DMS53 treated with DMSO at 0.1 percent for 48 hours (cell line): ENCODE results near the gene IRF9.

ENCODE experiments used
- DNase-seq: peaks from one replicate; lab custom pipeline; 2025; ENCODE audit not compliant: unreplicated experiment; lab: John Stamatoyannopoulos, UW

IRF9 gene

GRCh38 chr14:24146978-24147760 lies 13.9 kb upstream of the IRF9 start, which contains the start of gene RNF31:
Gene RNF31 (plus strand): TSS chr14:24147498. CDS start chr14:24147699, 201 bp downstream.
- peak; percentile 94 for DNase-seq

GRCh38 chr14:24147761-24148428 lies 13.2 kb upstream of the IRF9 start:
- DNase-seq, result no peak

- no peak for DNase-seq
These were observed 11.6 kb upstream of the IRF9 start for GRCh38 chr14:24149302-24149969.

- no peak for DNase-seq
These were observed 11.0 kb upstream of the IRF9 start for GRCh38 chr14:24150061-24150460.

DNA sequence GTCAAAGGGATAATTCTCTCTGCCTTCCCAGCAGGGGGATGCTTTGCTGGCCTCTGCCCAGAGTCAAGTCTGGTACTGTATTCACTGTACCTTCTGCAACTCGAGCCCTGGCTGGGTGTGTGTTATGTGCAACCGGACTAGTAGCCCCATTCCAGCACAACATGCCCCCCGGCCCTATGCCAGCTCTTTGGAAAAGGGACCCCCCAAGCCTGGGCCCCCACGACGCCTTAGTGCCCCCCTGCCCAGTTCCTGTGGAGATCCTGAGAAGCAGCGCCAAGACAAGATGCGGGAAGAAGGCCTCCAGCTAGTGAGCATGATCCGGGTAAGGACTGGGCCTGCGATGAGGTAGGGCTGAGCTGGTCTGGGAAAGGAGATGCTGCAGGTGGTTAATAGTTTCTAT lies 10.5 kb upstream of the IRF9 start:
- DNase-seq, result no peak

GRCh38 chr14:24150993-24151392 lies 10.1 kb upstream of the IRF9 start:
- no peak for DNase-seq

- no peak for DNase-seq
These were observed 9.5 kb upstream of the IRF9 start for GRCh38 chr14:24151404-24152080.

GRCh38 chr14:24155100-24155499 lies 6.0 kb upstream of the IRF9 start:
- no peak for DNase-seq

- no peak for DNase-seq
These were observed 4.2 kb upstream of the IRF9 start for GRCh38 chr14:24156840-24157239.

DNA sequence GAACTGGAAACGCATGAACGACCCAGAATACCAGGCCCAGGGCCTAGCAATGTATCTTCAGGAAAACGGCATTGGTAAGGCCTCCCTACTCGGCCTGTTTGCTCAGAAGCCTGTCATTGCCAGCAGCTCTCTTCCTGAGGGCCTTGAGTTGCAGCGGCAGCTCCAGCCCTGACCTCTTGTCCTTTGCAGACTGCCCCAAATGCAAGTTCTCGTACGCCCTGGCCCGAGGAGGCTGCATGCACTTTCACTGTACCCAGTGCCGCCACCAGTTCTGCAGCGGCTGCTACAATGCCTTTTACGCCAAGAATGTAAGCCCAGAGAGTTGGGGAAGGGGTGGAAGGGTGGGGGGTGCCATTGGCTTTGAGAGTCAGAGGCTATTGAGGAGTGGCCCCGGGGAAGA lies 3.7 kb upstream of the IRF9 start:
- DNase-seq, result no peak

DNA sequence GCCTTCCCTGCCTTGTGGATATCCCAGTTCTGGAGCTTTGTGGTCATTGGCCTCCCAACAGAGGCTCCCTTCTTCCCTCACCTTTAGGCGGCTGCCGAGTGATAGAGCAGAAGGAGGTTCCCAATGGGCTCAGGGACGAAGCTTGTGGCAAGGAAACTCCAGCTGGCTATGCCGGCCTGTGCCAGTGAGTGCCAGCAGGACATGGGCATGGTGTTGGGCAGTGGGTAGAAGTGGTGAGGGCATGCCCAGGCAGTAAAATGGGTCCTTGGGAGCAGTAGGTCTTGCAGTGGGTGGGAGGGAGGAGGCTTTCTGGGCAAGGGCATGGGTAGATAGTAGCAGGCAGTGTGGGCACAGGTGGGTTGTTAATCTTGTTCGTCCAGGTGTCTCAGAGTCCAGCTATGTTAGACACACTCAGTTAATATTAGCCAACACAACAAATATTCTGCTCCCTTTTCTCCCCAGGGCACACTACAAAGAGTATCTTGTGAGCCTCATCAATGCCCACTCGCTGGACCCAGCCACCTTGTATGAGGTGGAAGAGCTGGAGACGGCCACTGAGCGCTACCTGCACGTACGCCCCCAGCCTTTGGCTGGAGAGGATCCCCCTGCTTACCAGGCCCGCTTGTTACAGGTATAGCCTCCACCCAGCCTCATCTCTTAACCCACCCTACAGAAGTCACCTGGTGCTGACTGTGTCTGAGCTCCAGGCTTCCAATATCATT lies 1.1 kb upstream of the IRF9 start:
- DNase-seq, result no peak

DNA sequence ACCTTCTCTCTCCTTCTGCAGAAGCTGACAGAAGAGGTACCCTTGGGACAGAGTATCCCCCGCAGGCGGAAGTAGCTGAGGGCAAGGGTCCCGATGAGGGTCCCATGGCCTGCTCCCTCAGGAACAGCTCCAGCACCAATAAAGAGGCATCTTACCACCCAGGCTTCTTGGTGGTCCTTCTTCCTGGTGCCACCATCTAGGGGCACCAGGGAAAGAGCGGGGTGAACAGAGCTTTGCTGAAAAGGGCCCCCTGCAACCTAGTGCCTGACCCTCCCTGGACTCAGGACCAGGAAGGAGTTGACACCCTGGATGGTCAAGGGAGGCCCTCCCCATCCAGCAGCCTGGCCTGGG lies 591 bp upstream of the IRF9 start:
- no peak for DNase-seq

- no peak for DNase-seq
These were observed 1.0 kb downstream of the IRF9 start for GRCh38 chr14:24162093-24162492.

DNA sequence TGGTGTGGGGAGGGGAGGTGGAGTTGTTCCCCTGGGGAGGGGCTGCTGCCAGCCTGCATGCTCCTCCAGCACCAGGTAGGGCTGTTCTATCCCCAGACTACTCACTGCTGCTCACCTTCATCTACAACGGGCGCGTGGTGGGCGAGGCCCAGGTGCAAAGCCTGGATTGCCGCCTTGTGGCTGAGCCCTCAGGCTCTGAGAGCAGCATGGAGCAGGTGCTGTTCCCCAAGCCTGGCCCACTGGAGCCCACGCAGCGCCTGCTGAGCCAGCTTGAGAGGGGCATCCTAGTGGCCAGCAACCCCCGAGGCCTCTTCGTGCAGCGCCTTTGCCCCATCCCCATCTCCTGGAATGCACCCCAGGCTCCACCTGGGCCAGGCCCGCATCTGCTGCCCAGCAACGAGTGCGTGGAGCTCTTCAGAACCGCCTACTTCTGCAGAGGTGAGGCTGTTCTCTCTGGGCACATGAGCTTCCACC lies 3.5 kb downstream of the IRF9 start:
- DNase-seq, result no peak

DNA sequence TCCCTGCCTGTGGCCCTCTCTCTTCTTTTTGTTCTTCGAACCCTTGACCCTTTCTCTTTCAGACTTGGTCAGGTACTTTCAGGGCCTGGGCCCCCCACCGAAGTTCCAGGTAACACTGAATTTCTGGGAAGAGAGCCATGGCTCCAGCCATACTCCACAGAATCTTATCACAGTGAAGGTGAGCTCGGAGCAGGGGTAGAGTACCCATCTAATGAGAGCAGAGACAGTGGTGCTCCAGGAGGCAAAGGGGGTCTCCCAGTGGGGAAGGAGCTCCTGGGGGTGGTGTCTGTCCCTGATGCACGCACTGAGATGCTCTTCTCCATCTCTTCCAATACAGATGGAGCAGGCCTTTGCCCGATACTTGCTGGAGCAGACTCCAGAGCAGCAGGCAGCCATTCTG lies 4.7 kb downstream of the IRF9 start:
- DNase-seq, result no peak

GRCh38 chr14:24167469-24168114 lies 6.5 kb downstream of the IRF9 start:
- DNase-seq, result no peak

GRCh38 chr14:24171422-24172260 lies 10.6 kb downstream of the IRF9 start, which contains the start of gene REC8:
Gene REC8 (plus strand): TSS chr14:24172080. CDS start chr14:24172553, 473 bp downstream.
- DNase-seq, result no peak

DNA sequence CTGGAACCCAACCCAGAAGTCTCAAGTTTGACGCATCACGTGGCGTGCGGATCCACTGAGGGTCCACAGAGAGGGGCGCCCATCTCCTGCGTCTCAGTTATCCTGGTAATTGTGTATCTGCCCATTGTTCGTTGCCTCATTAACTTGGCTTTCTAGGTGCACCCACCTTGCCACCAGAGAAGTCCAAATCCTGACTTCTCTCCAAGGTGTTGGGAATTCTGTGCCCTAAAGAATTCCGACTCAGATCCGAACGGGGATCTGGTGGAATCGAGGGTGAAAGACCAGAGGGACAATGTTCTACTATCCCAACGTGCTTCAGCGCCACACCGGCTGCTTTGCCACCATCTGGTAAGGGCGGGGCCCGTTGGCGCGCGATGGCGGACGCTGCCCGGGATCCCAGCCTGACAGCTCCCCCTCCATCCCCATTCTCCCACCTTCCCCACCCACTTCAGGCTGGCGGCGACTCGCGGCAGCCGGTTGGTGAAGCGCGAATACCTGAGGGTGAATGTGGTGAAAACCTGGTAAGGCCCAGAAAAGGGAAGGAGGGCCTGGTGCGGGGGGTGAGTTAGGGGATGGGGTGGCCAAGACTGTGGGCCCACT lies 11.3 kb downstream of the IRF9 start:
- DNase-seq, result no peak

DNA sequence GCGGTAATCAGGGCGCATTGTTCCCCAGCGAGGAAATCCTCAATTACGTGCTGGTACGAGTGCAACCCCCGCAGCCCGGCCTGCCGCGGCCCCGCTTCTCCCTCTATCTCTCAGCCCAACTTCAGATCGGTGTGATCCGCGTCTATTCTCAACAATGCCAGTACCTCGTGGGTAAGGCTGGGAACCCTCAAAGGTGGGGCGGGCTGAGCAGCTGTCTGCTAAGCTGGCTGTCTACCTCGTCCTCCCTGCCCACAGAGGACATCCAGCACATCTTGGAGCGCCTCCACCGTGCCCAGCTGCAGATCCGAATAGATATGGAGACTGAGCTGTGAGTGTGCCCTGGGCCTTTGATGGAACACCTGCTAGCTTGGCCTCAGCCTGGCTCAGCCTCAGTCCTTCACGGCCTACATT lies 11.8 kb downstream of the IRF9 start:
- DNase-seq, result no peak
